NOMO-1 treated with DMSO at 0.1 percent for 48 hours (cell line): ENCODE results near the gene PRDM9.
"Not testable (repeated sequence)": the region's sequence is repeated elsewhere in the genome, so short reads cannot be mapped to it uniquely, and the experiment has no call there.

ENCODE experiments used
- DNase-seq: peaks from one replicate; lab custom pipeline; 2025; ENCODE audit not compliant: unreplicated experiment; lab: John Stamatoyannopoulos, UW

The PRDM9 gene

DNA sequence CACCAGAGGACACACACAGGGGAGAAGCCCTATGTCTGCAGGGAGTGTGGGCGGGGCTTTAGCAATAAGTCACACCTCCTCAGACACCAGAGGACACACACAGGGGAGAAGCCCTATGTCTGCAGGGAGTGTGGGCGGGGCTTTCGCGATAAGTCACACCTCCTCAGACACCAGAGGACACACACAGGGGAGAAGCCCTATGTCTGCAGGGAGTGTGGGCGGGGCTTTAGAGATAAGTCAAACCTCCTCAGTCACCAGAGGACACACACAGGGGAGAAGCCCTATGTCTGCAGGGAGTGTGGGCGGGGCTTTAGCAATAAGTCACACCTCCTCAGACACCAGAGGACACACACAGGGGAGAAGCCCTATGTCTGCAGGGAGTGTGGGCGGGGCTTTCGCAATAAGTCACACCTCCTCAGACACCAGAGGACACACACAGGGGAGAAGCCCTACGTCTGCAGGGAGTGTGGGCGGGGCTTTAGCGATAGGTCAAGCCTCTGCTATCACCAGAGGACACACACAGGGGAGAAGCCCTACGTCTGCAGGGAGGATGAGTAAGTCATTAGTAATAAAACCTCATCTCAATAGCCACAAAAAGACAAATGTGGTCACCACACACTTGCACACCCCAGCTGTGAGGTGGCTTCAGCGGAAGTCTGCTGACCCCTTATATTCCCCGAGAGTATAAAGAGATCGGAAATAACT is 20.0 kb downstream of the PRDM9 start:
- not testable (repeated sequence) for DNase-seq

DNA sequence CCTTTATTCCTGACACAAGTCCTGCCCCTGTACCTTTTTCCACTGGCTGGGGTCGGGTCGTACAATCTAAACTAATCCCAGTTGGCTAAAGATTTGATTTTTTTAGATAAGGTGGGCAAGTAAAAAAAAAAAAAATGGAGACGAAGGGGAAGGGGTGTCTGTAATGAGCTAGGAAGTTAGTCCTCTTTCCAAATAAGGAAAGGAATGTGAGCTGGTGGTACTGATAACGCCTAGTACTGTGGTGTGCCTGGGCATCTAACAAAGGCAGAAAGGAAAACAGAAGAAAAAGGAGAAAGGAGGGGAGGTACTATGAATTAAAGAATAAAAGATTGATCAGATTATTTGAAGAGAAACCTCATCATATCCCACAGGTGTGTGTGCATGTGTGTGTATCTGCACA is 21.3 kb downstream of the PRDM9 start:
- DNase-seq: no peak

DNA sequence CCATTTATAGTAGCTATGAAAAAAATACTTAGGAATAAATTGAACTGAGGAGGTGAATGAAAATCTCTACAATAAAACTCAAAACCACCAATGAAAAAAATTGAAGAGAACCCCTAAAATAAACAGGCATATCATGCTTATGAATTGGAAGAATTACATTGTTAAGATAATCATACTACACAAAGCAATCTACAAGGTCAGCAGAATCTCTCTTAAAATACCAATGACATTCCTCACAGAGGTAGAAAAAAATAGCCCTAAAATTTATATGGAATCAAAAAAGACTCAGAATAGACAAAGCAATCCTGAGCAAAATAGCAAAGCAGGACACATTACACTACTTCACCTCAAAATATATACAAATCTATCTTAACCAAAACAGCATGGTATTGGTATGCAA is 23.2 kb downstream of the PRDM9 start:
- DNase-seq: no peak

- DNase-seq: no peak
Observed at GRCh38 chr5:23571059-23571458, 63.6 kb downstream of the PRDM9 start.
